CD4-positive, CD25-positive, alpha-beta regulatory T cell (primary cell): Measurements from ENCODE around the gene SOCS1. TPM values are rescaled to one million over a fixed set of nuclear protein-coding genes. Genes with fewer than 3 reads are reported as not detected.

ENCODE experiments used
- ATAC-seq, 2 donors: fragments of 150-1000 bp; cut with Tn5 transposase; one replicate each; pipeline ENCODE4 v1.10.0; 2021; ENCODE audit warnings: low read depth in 2 of 2, moderate number of reproducible peaks in 2 of 2, moderate library complexity in 1 of 2
- DNase-seq, 3 donors: peaks; one replicate each; pipeline versions ENCODE4 v3.0.0 to v3.0.0-alpha.2; 2012 to 2022; ENCODE audit warnings: mixed read lengths in 1 of 3
- H3K27ac ChIP-seq: one replicate; pipeline ENCODE4 v1.7.0; 2013; ENCODE audit warnings: mild to moderate bottlenecking, low read length; ENCODE audit not compliant: insufficient read depth, poor library complexity, severe bottlenecking
- H3K27me3 ChIP-seq: one replicate; pipeline ENCODE4 v1.7.0; 2013; ENCODE audit warnings: low read length; ENCODE audit not compliant: control insufficient read depth, insufficient read depth
- H3K36me3 ChIP-seq: one replicate; pipeline ENCODE4 v1.7.0; 2013; ENCODE audit warnings: mild to moderate bottlenecking, low read length, moderate library complexity; ENCODE audit not compliant: control insufficient read depth, insufficient read depth
- H3K4me1 ChIP-seq: 2 replicates; pipeline ENCODE4 v1.7.0; 2013; ENCODE audit warnings: mild to moderate bottlenecking, low read length; ENCODE audit not compliant: insufficient read depth, control insufficient read depth, poor library complexity, severe bottlenecking
- H3K4me3 ChIP-seq: one replicate; pipeline ENCODE4 v1.7.0; 2013; ENCODE audit warnings: low read depth, mild to moderate bottlenecking, low read length, moderate library complexity
- H3K9me3 ChIP-seq, 2 experiments: 1 replicate in 1 of 2; 2 replicates in 1 of 2; pipeline ENCODE4 v1.7.0; 2013; ENCODE audit warnings: low read length in 2 of 2, mild to moderate bottlenecking in 1 of 2, moderate library complexity in 1 of 2; ENCODE audit not compliant: control insufficient read depth in 2 of 2
- H3K27ac Mint-ChIP-seq, 3 donors: one replicate each; pipeline ENCODE4 v1.8.0; 2020 to 2022; ENCODE audit warnings: mild to moderate bottlenecking in 3 of 3, mixed read lengths in 3 of 3, moderate library complexity in 2 of 3
- H3K27me3 Mint-ChIP-seq: one replicate; pipeline ENCODE4 v1.8.0; 2022; ENCODE audit warnings: mild to moderate bottlenecking, mixed read lengths
- H3K36me3 Mint-ChIP-seq: one replicate; pipeline ENCODE4 v1.8.0; 2020; ENCODE audit warnings: mixed read lengths
- H3K4me1 Mint-ChIP-seq, 4 donors: one replicate each; pipeline ENCODE4 v1.8.0; 2020 to 2022; ENCODE audit warnings: mixed read lengths in 4 of 4, mild to moderate bottlenecking in 1 of 4
- H3K4me3 Mint-ChIP-seq, 4 donors: one replicate each; pipeline ENCODE4 v1.8.0; 2020 to 2022; ENCODE audit warnings: mild to moderate bottlenecking in 4 of 4, mixed read lengths in 4 of 4, moderate library complexity in 3 of 4
- H3K9me3 Mint-ChIP-seq, 7 donors: one replicate each; pipeline ENCODE4 v1.8.0; 2020 to 2022; ENCODE audit warnings: mixed read lengths in 7 of 7, mild to moderate bottlenecking in 3 of 7, moderate library complexity in 2 of 7
- polyA plus RNA-seq, 4 donors: library from polyadenylated mRNA; unstranded; fragments of 300-500 nt; fragmentation: Illumina TruSeq; gene quantifications; one replicate each; pipeline ENCODE4 v1.2.3, GENCODE V29; 2021
- total RNA-seq: library from RNA; stranded (reverse); gene quantifications from one replicate; pipeline ENCODE4 v1.2.3, GENCODE V29; 2022

SOCS1 gene
- 91.5 TPM for total RNA-seq
- polyA plus RNA-seq: 10 to 100 TPM in 2 of 4 donors, 1 to 10 TPM in 2; 8.6 to 15.2 (median 9.7) TPM

DNA sequence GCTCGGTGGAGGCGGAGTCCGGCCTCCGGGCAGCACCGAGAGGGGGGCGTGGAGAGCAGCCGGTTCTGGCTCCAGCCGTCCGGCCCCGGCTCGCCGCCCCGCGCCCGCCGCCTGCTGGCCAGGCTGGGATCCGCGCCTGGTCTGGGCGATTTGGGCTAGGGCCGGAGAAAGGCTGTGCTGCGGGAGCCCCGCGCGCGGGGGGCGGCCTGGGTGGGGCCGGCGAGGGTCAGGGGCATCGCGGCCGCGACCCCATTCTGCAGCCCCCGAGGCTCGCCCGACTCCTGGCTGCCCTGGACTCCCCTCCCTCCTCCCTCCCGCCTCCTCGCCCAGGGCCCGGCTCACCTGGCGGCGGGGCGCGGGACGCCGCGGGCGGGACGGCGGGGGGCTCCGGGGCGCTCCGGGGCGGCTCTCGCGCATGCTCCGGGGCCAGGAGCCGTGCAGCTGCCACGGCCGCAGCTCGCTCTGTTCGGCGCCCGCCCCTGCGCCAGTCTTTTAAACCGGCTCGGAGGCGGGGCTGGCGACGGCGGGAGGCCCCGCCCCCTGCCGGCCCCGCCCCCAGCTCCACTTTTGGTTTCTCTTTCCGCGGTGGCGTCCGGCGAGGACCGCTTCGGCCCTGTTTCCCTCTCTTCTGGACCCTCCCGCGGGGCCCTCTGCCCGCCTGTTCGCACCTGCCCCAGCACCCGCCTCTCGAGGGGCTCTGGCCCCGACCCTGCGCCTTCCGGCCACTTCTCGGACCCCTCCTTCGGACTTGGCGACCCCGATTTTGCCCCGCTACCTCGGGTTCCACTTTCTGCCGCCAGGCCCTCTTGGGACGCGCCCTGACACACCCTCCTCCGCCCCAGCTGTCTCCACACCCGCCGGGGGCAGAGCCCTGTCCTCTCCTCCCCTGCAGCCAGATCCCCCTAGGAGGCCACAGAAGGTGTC is at the start of gene SOCS1:
SOCS1 (minus strand) TSS at position 468 of the 924 bp plus-strand sequence. CDS start 726 bp downstream, outside the sequence.
- H3K4me1 Mint-ChIP-seq: peaks cover 11 to 61% (median 38%) of the 10 kb centered on the region in 4 donors
- peak within 1 kb of the TSS; percentile 97 to 100 (median 97) for H3K4me3 Mint-ChIP-seq
- no peaks in the 10 kb centered on the region for H3K36me3 ChIP-seq
- peak within 1 kb of the TSS; percentile 96 to 98 (median 96) for H3K27ac Mint-ChIP-seq
- no peaks in the 10 kb centered on the region for H3K9me3 ChIP-seq
- H3K4me3 ChIP-seq: peak within 1 kb of the TSS; percentile 70
- no peaks in the 10 kb centered on the region for H3K9me3 Mint-ChIP-seq
- H3K4me1 ChIP-seq: peaks cover 59% of the 10 kb centered on the region
- no peaks in the 10 kb centered on the region for H3K27me3 ChIP-seq
- peak within 1 kb of the TSS; percentile 91 for H3K27ac ChIP-seq
- no peaks in the 10 kb centered on the region for H3K27me3 Mint-ChIP-seq
- DNase-seq (peak; percentile 81 to 91 (median 87)), ATAC-seq (peak; percentile 61 to 63)
- peaks cover 11% of the 10 kb centered on the region for H3K36me3 Mint-ChIP-seq

DNA sequence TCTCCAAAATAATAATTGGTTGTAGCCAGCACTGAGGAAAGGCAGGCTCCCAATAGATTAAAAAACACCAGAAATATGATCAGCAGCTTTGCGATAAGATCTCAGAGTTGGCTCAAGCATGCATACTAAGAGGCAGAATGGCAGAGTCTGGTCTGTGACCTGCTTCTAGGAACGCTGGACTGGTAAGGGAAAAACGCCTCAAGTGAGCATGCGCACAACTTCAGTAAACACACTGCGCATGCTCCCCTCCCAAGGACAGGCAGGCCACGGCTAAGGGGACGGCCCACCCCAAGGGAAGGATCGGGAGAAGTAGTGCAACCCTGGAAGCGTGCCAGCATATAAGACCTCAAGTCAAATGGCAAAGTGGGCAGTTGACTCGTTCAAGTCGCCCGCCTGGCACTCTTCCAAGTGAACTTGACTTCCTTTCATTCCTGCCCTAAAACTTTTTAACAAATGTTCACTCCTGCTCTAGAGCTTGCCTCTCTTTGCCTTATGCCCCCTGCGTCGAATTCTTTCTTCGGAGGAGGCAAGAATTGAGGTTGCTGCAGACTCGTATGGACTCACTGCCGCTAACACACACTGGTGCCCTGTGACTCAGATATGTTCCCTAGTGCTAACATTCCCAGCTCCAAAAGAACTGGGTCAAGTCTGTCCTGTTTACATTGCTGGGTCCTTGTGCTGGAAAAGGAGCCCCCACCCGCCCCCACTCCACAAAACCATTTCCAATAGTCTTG is 47.6 kb upstream of the SOCS1 start:
- H3K27me3 ChIP-seq: no peaks in the 10 kb centered on the region
- Mint-ChIP-seq H3K27ac (no peak overlapping the region), H3K36me3 (no peaks in the 10 kb centered on the region), H3K4me1 (peaks cover 0 to 4% (median under 1%) of the 10 kb centered on the region in 4 donors), H3K4me3 (no peak overlapping the region), H3K9me3 (no peaks in the 10 kb centered on the region), H3K27me3 (peaks cover 4% of the 10 kb centered on the region)
- H3K4me3 ChIP-seq: no peak overlapping the region
- no peak overlapping the region for H3K27ac ChIP-seq
- DNase-seq (no peak), ATAC-seq (no peak)
- H3K4me1 ChIP-seq: peaks cover under 1% of the 10 kb centered on the region
- no peaks in the 10 kb centered on the region for H3K36me3 ChIP-seq
- H3K9me3 ChIP-seq: no peaks in the 10 kb centered on the region

DNA sequence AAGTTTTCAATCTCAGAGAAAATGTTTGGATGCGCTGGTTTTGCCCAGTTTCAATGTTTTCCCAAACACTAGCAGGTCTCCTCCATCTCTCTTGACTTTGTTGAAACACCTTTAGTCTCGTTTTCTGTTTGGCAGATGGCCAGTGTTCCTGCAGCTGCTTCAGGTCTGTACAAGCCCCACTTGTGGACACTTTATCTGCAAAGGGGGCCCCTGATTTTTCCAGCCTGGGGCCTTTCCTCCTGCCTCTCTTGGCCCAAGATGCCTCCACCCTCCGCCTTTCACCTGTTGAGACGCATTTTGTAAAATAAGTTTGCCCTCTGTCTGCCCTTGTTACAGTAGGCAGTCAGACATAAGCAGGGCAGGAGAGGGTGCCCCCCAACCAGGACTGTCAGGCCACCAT is 47.0 kb upstream of the SOCS1 start:
- Histone ChIP-seq H3K27ac (no peak overlapping the region), H3K4me3 (no peak overlapping the region), H3K27me3 (no peaks in the 10 kb centered on the region), H3K36me3 (no peaks in the 10 kb centered on the region), H3K4me1 (peaks cover 3% of the 10 kb centered on the region), H3K9me3 (no peaks in the 10 kb centered on the region)
- H3K36me3 Mint-ChIP-seq: no peaks in the 10 kb centered on the region
- H3K27ac Mint-ChIP-seq: no peak overlapping the region
- no peaks in the 10 kb centered on the region for H3K9me3 Mint-ChIP-seq
- peaks cover 0 to 7% (median 1%) of the 10 kb centered on the region in 4 donors for H3K4me1 Mint-ChIP-seq
- DNase-seq (no peak), ATAC-seq (no peak)
- H3K4me3 Mint-ChIP-seq: no peak overlapping the region
- peaks cover 4% of the 10 kb centered on the region for H3K27me3 Mint-ChIP-seq

DNA sequence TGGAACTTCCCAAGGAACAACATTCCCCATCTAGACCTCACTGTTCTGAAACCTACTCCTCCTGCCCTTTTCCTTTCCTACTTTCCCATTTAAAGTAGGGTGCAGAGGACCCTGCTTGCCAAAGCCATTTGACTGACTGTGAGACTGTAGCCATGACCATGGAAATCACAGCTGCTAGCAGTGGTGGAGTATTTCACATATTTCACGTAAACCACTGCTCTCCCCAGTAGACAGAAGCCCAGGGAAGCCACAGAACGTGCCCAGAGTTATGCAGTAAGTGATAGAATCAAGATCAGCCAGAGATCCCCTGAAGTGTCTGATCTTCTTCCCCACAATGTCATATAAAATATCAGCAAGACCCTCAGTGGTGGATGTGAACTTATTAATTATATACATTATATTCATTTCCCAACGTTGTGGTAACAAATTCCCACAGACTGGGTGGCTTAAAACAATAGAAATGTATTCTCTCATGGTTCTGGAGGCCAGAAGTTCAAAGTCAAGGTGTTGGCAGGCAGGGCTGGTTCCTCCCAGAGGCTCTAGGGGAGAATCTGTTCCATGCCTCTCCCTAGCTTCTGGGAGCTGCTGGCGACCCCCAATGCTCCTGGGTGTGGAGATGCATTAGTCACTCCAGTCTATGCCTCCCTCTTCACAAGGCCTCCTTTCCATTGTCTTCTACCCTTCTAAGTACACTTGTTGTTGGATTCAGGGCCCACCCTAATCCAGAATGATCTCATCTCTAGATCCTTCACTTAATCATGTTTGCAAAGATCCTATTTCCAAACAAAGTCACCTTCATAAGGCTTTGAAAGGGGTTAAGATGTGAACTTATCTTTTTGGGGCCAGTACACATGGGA is 45.9 kb upstream of the SOCS1 start:
- DNase-seq (no peak), ATAC-seq (no peak)
- Mint-ChIP-seq H3K27me3 (peaks cover 4% of the 10 kb centered on the region), H3K9me3 (no peaks in the 10 kb centered on the region), H3K27ac (no peak overlapping the region), H3K36me3 (no peaks in the 10 kb centered on the region), H3K4me1 (peaks cover 0 to 18% (median 8%) of the 10 kb centered on the region in 4 donors), H3K4me3 (no peak overlapping the region)
- Histone ChIP-seq H3K27ac (no peak overlapping the region), H3K27me3 (no peaks in the 10 kb centered on the region), H3K36me3 (no peaks in the 10 kb centered on the region), H3K4me1 (peaks cover 14% of the 10 kb centered on the region), H3K9me3 (no peaks in the 10 kb centered on the region), H3K4me3 (no peak overlapping the region)

GRCh38 chr16:11300560-11300892 is 44.5 kb upstream of the SOCS1 start:
- Mint-ChIP-seq H3K4me3 (no peak overlapping the region), H3K9me3 (no peaks in the 10 kb centered on the region), H3K27me3 (no peaks in the 10 kb centered on the region), H3K36me3 (no peaks in the 10 kb centered on the region), H3K27ac (no peak overlapping the region), H3K4me1 (peaks cover 0 to 21% (median 11%) of the 10 kb centered on the region in 4 donors)
- Histone ChIP-seq H3K36me3 (no peaks in the 10 kb centered on the region), H3K4me1 (peaks cover 18% of the 10 kb centered on the region), H3K9me3 (no peaks in the 10 kb centered on the region), H3K27me3 (no peaks in the 10 kb centered on the region), H3K4me3 (no peak overlapping the region), H3K27ac (no peak overlapping the region)
- no peak for DNase-seq
- no peak for ATAC-seq

- H3K4me1 ChIP-seq: peaks cover 18% of the 10 kb centered on the region
- no peaks in the 10 kb centered on the region for H3K9me3 ChIP-seq
- H3K9me3 Mint-ChIP-seq: no peaks in the 10 kb centered on the region
- no peak overlapping the region for H3K27ac ChIP-seq
- H3K4me3 ChIP-seq: no peak overlapping the region
- H3K36me3 Mint-ChIP-seq: no peaks in the 10 kb centered on the region
- no peaks in the 10 kb centered on the region for H3K27me3 ChIP-seq
- peaks cover 0 to 21% (median 11%) of the 10 kb centered on the region in 4 donors for H3K4me1 Mint-ChIP-seq
- H3K27me3 Mint-ChIP-seq: no peaks in the 10 kb centered on the region
- no peak overlapping the region for H3K27ac Mint-ChIP-seq
- no peaks in the 10 kb centered on the region for H3K36me3 ChIP-seq
- no peak for DNase-seq
- no peak overlapping the region for H3K4me3 Mint-ChIP-seq
- ATAC-seq: no peak
These were observed 44.0 kb upstream of the SOCS1 start for GRCh38 chr16:11299865-11300559.
